HL-60/S4 (cell line): ENCODE data around the gene ZNF343.
"Not testable (repeated sequence)": the region's sequence is repeated elsewhere in the genome, so short reads cannot be mapped to it uniquely, and the experiment has no call there.

Source experiments
- in situ Hi-C: fragments of 300-500 bp; cut with MboI; formaldehyde crosslinking; loops from 2 replicates; pipeline ENCODE4 v1.14.3; 2022; ENCODE audit warnings: low sequenced_read_pairs

ZNF343 gene

DNA sequence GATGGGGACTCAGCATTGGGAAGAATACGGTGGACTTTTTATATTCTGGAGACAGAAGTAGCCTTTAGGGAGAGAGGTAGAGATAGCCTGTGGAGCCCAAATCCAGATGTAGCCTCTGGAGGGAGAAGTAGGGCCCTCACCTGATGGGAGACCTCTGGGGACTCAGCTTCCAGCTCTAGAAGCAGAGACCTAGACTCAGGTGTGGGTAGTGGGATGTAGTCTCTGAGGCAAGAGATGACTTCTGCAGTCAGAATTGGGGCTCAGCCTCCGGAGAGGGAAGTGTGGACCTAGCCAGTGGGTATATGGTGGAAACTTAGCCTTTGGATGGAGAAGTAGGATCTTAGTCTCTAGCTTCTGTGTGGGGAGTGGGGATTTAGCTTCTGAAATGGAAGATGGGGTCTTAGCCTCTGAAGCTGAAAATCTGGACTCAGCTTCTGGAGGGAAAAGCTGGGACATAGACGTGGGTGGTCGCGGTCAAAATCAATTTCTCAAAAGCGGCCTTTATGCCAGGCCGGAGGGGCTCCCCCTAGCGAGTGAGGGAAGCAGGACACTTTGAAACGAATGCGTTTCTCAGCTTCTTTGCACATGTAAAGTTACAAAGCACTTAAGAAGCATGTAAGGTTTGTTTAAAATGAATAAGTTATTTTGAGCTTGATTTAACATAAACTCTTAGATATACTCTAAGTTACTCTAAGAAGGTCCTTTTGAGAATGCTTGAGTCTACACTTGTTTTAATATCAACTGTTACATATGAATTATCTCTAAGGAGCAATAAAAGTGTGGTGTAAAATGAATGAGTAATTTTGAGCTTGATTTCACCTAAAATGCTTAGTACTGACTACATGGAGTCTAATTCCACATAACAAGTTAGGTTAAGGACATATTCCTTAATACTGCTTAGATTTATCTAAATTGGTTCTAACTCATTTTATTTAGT is 12.9 kb upstream of the ZNF343 start:
- in situ Hi-C loops: no loop called here

DNA sequence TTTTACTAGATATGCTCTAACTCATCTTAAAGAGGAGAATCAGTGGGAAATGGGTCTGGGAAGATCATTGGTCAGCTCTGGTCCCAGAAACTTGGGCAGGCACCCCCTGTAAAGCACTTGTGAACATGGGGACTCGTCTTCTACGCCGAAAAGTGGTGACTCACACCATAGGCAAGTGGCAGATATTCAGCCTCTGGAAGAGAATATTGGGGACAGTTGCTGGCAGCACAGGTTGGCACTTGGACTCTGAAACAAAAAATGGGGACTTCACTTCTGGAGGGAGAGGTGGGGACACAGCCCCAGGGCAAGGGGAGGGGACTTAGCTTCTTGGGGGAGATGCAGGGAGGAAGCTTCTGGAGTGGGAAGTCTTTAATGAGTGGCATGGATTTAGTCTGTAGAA is 11.9 kb upstream of the ZNF343 start:
- in situ Hi-C loops: no loop called here

DNA sequence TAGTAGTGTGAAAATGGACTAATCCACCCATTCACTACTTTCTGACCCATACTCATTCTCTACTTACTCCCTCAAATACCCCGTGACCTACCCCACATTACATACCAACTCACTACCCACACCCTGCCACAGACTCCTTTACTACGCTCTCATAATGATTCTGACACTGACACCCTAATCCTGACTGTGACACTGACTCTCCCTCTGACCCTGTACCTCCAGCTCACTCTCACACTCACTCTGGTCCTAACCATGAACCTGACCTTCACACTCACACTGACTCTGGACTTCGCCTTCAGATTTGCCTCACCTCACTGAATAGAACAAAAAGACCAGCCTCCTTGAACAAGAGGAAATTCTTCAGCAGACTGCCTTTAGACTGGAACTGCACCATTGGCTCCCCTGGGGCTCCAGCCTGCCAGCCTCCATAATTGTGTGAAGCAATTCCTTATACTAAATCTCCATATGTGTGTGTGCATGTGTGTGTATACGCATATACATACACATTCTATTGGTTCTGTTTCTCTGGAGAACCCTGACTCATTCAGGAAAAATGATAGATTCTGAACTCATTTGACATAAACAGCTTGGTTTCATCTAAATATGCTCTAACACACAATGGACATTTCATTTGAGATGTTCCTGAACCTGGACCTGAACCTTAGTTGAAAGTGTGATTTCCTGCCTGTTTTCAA is 10.5 kb upstream of the ZNF343 start:
- in situ Hi-C loops: no loop called here

DNA sequence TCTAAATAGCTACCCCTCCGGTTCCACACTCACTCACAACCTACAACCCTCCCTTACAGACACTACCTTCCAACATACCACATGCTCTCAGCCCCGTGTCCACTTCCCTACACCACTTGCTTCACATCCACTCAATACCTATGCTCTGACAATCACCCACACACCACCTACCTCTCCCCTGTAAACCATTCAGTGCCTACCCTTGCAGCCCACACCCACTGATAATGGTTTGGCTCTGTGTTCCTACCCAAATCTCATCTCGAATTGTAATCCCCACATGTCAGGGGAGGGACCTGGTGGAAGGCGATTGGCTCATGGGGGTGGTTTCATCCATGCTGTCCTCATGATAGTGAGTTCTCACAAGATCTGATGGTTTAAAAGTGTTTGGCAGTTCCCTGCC is 9.8 kb upstream of the ZNF343 start:
- in situ Hi-C loops: no loop called here

DNA sequence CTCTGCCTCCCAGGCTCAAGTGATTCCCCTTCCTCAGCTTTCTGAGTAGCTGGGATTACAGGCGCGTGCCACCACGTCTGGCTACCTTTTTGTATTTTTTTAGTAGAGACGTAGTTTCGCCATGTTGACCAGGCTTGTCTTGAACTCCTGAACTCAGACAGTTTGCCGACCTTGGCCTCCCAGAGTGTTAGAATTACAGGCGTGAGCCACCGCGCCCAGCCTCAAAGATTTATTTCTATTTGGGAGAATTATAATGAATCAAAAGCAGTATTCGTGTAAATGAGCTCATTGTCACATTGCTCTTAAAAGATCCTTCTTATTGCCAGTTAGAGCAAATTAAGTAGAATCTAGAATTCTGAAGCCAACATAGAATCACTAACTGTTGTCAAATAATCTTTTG is 9.4 kb upstream of the ZNF343 start:
- in situ Hi-C loops: no loop called here

DNA sequence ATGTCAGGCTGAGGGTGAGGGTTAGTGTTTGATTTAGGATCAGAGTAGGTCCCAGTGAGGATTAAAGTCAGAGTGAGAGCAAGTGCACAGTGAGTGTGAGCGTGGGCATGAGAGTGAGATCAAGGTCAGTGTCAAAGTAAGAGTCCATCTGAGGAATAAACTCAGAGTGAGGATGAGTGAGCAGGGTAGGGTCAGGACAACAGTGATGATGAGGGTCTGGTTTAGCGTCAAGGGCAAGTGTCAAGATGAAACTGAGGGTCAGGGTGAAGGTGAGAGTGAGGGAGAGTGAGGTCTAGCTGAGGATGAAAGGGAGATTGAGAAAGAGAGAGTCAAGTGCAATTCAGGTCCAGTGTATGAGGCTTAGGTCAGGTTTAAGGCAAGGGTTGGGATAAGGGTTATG is 7.7 kb upstream of the ZNF343 start:
- in situ Hi-C loops: no loop called here

DNA sequence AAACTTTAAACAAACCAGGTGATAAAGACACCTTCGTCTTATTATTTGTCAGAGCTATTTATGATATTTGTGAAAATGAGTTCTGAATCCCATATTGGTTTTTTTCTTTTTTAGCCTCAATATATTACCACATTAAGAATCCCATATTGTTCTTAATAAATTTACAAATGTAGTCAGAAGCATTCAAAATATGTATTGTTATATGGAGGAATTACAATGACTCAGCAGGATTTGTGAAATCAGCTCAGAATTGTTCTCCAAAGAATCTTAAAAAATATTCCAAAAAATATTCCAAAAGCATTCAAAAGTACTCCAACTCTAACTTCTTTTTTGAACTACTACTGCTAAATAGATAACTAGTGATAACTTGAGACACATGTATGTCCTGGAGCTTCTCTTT is 6.5 kb upstream of the ZNF343 start:
- in situ Hi-C loops: no loop called here

DNA sequence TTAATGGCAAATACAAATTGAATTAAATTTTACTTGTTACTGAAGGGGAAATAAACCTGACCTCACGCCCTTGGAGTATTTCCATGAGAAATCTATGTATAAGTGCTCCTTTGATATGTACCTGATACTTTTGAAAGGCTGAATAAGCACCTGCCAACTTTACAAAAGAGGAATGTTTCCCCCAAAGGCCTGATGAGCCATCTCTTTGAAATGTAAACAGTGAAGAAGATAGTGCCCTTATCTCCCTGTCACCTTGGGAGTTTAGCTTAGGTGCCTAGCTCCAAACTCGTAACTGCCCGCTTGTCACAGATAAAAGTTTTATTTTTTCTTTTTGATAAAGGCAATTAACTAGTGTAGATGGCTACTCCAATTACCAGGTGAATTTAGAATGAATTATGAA is 1.1 kb upstream of the ZNF343 start:
- in situ Hi-C loops: no loop called here

DNA sequence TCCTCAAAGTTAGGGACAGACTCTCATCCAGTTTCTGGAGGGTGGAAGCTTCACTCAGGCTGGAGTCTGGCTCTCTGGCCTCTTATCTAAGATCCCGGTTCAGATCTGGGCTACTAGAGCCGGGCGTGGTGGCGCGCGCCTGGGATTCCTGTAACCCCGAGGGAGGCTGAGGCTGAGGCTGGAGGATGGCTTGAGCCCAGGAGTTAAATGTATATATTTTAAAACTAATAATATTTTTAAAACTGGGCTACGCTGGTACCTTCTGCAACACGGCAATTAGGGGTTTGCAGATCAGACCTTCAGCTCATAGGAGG is 710 bp upstream of the ZNF343 start:
- in situ Hi-C loops: no loop called here

DNA sequence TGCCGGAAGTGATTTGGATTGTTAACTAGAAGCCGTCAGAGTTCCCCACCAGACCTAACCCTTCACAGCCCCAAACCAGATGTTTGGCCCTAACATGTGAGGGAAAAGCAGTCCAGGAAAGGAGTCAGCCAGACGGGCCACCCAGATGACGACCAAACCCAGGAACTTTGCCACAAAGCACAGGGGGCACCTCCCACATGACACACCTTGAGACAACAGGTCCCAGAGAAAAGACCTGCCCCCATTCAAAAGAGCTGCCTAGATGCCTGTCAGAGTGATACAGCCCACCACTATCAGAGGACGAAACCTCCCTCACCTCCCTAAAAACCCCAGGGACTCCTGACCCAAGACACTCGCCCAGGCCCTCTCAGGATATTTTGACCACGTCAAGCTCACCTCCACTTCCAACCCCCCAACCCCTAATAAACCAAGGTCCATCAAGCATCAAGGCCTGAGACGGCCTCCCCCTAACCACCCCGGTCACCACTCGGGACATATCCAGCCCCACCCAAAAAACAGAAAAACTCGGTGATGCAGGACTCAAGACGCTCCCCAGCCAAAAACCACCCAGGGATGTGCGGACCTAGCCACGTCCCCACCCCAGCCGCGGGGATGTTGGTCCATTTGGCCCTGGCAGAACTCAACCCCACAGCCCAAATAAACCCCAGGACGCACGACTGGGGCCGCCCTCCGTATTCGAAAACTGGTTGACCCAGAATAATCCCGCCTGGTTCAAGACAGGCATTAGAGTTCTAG is 662 bp downstream of the ZNF343 start:
- in situ Hi-C loops: no loop called here

DNA sequence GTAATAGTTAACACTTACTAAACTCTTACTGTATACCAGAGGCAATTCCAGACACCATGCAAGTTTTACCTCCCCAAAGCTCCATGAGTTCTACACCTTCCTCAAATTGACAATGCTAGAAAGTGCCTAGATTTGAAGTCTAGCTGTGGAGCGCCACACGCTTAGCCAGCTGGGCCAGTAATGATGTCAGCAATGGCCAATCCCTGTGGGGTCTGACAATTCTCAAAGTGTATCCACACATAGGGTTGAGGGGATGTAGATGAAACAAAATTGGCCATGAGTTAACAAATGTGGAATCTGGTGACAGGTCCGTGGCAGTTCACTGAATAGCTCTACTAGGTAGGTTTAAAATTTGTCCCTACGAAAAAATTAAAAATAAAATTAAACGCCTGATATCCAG is 1.3 kb downstream of the ZNF343 start:
- in situ Hi-C loops: no loop called here

DNA sequence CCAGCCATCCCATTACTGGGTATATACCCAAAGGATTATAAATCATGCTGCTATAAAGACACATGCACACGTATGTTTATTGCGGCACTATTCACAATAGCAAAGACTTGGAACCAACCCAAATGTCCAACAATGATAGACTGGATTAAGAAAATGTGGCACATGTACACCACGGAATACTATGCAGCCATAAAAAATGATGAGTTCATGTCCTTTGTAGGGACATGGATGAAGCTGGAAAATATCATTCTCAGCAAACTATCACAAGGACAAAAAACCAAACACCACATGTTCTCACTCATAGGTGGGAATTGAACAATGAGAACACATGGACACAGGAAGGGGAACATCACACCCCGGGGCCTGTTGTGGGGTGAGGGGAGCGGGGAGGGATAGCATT is 2.3 kb downstream of the ZNF343 start:
- in situ Hi-C loops: not testable (repeated sequence)

DNA sequence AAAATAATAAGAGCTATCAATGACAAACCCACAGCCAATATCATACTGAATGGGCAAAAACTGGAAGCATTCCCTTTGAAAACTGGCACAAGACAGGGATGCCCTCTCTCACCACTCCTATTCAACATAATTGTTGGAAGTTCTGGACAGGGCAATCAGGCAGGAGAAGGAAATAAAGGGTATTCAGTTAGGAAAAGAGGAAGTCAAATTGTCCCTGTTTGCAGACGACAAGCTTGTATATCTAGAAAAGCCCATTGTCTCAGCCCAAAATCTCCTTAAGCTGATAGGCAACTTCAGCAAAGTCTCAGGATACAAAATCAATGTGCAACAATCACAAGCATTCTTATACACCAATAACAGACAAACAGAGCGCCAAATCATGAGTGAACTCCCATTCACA is 3.9 kb downstream of the ZNF343 start:
- in situ Hi-C loops: not testable (repeated sequence)

DNA sequence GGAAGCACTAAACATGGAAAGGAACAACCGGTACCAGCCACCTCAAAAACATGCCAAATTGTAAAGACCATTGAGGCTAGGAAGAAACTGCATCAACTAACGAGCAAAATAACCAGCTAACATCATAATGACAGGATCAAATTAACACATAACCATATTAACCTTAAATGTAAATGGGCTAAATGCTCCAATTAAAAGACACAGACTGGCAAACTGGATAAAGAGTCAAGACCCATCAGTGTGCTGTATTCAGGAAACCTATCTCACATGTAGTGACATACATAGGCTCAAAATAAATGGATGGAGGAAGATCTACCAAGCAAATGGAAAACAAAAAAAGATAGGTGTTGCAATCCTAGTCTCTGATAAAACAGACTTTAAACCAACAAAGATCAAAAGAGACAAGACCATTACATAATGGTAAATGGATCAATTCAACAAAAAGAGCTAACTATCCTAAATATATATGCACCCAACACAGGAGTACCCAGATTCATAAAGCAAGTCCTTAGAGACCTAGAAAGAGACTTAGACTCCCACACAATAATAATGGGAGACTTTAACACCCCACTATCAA is 5.8 kb downstream of the ZNF343 start:
- in situ Hi-C loops: not testable (repeated sequence)

DNA sequence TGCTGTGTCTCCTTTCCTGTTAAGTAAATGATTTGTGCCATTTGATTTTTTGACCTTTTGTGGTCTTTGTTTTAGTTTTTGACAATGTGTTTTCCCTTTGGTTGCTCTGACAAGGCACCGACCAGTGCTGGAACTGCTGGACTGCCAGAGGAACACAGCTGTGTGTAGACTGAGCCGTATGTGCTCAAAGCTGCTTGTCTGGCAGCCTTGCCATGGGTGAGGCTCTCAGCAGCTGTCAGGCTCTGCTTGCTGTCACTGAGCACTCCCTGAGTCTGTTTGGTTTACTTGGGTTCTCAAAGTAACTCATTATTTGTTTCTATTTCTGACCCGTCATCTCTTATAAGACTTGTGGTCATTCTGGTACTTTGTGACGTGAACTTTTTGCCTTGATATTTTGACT is 23.1 kb downstream of the ZNF343 start:
- in situ Hi-C loops: no loop called here

DNA sequence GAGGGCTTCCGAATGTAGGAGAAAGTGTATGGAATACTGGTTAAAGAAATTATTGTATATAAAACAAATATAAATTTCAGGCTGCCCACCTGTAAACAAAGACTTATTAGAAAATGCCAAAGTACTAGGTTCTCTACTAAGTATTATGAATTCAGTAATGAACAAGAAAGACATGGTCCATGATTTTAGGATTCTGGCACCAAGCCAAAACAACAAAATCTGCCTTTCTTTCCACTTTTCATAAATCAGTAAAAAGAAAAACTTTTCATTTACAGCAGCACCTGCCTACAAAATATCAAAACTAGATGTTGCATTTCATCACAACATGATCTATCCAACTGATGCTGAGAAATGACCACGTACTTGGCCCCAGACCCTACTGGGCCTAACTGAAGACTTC is 23.6 kb downstream of the ZNF343 start:
- in situ Hi-C loops: no loop called here

DNA sequence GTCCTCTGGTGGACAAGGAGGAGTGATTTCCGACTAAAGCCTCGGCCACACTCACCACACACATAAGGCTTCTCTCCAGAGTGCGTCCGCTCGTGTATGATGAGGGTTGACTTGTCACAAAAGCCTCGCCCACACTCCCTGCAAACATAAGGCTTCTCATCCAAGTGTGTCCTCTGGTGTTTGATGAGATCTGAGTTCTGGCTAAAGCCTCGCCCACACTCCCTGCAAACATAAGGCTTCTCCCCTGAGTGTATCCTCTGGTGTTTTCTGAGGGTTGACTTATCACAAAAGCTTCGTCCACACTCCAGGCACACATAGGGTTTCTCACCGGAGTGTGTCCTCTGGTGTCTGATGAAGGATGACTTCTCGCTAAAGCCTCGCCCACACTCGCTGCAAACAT is 25.2 kb downstream of the ZNF343 start:
- in situ Hi-C loops: no loop called here

DNA sequence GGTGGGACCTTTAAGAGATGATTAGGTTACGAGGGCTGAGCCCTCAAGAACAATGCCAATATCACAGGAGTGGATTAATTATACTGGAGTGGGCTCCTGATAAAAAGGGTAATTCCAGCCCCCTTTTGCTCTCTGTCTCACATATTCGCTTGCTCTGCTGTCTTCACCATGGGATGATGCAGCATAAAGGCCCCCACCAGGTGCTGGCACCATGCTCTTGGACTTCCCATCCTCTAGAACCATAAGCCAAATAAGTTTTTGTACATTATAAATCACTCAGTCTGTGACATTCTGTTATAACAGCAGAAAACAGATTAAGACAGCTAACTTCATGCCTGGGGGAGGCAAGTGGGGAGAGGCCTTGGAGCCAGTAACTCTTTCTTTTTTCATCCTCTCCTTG is 28.3 kb downstream of the ZNF343 start:
- in situ Hi-C loops: no loop called here

DNA sequence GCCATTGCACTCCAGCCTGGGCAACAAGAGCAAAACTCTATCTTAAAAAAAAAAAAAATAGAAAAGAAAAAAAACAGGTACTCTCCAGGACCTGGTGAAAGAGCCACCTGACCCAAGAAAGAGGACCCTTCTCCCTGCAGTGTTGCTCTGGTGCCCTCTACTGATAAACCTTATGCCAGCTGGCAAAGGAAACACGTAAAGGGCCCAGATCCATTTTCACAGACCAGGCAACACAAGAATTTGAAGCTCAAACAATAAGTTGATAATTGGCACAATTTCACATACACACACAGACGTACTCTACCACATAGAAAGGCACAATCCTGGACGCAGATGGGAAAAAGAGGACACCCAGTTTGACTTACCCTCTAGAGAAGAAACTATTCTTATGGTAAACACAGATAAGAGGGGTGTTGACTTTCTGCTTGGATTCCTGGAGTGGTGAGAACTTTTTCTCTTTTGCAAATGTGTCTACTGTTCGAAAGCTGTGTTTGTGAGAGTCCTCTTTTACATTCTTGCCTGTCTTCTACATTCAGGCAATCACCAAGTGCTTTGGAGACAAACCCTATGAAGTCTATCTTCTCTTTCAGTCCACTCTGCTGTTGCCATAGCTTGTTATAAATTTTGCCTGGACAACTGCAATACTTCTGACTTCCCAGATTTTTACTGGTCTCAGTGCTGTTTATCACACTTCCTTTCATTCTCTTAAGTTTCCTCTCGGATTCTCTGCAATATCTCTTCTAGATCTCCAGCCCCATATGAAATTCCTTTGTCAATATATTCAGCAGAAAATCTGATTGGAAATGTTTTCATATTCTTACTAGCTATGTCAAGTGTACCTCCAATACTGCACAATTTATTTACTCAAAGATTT is 31.7 kb downstream of the ZNF343 start:
- in situ Hi-C loops: no loop called here
